DMS53 (cell line): ENCODE measurements around the gene PSAT1.
"Not testable (repeated sequence)": the region's sequence is repeated elsewhere in the genome, so short reads cannot be mapped to it uniquely, and the experiment has no call there.

Source experiments
- DNase-seq: peaks from one replicate; lab custom pipeline; 2025; lab: John Stamatoyannopoulos, UW

The PSAT1 gene

GRCh38 chr9:78296893-78297671, at the start of gene PSAT1:
Gene PSAT1, plus strand, starts transcription at chr9:78297125. Its CDS starts 86 bp downstream, at chr9:78297211.
- DNase-seq, result peak; percentile 97

DNA sequence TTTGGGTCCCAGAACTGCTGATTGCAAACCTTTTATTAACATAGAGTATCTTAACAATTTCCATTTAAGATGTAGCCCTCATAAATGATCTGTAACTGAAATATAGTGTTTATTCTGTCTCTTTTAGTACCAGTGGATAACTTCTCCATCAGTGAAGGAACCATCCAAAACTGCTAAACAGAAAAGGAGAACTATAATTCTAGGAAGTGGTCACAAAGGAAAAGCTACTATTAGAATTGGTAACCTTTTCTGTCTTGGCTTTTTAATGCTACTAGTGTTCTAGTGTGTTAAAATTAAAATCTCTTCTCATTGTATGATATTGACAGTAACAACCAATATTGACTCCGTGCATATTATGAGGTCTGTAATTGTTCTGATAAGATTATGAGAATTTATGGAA, 48.3 kb upstream of the PSAT1 start:
- no peak for DNase-seq

GRCh38 chr9:78249542-78249941, 47.4 kb upstream of the PSAT1 start:
- no peak for DNase-seq

GRCh38 chr9:78252616-78253015, 44.3 kb upstream of the PSAT1 start:
- no peak for DNase-seq

DNA sequence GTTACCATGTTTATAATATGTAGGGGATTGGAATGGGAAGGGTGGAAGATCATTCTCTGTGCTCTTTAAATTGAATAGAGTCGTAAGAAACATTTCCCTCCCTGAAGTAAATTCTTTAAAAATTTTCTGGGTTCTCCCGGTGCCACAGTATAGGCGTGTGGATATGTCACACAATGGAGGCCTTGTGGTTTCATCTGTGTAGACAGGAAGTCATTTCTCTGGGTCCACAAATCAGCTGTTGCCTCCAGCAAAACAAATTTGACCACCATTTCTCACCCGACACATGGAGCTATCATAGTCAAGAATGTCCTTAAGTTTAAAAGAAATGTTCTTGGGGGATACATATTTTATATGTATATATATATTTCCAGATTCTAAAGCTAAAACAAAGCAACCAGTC, 43.6 kb upstream of the PSAT1 start:
- no peak for DNase-seq

DNA sequence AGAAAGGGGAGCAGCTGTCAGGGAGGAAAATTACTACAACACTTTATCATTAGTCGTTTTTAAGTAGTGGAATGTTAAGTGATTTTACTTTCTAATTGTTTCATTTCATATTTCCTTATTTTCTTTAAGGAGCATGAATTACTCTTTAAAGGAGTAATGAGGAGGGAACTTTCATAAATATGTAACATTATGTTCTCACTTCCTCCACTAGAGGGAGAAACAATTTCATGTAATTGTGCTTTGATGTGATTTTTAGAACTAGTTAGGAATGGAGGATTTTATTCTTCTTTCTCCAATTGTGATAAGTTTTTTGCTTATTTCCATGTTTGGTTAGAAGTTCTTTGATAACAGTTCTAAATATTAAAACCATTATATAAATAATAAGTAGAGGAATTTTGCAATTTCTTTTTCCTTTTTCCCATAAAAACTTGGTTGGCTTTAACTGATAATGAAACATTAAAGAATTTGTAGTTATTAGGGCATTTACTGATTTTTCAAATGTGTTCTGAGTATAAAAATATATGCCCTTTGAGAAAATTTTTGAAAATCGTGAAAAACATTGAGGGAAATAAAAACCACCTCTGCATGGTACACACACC, 35.4 kb upstream of the PSAT1 start:
- peak; percentile 51 for DNase-seq

DNA sequence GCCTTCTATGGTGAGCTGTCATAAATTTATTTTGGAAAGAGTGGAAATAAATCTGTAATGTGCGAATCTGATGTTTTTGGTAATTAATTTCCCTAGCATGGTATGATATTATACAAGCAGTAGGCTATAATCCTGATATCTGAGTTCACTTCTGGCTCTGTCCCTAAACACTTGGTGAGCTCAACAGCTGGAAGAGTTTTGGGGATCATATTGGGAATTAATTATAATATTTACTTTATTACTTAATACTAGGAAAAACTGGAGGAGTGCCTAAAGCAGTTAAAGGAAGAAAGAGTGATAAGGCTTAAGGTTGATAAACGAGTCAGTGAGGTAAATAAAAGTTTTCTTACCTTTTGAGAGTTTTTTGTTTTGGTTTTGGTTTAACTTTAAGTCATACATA, 34.3 kb upstream of the PSAT1 start:
- DNase-seq, result no peak

DNA sequence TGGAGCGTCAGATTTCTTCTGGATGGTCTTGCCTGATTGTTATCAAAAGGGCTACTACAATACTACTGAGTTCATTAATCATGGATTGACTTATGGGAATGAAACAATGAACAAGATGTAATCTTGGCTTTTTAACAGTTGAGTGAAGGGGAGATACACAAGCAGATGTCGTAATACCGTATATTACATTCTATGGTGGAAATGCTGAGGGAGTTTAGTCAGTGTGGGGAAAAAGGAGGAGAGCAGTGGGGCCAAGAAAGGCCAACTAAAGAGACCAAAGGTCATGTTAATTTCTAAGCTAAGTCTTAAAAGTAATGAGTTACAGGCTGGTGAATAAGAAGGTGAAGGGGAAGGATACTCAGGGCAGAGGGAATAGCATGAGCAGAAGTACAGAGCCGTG, 29.0 kb upstream of the PSAT1 start:
- no peak for DNase-seq

DNA sequence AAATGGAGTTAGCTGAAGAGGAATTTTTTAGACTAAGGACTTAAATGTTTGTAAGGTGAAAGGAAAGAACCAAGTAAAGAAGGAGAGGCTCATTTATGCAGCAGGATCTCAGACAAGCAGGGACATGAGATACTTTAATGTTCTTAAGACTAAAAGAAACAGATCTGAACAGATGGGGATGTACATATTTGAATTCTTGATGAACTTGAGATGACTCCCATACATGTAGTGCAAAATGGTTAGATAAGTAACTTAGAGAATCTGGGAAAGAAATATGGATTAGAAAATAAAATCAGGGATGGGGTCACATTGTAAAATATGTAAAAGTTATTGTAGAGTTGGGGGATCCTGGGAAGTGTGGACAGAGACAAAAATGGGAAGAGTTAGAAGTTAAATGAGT, 27.1 kb upstream of the PSAT1 start:
- no peak for DNase-seq

- no peak for DNase-seq
Measured at GRCh38 chr9:78272307-78272706, 24.6 kb upstream of the PSAT1 start.

DNA sequence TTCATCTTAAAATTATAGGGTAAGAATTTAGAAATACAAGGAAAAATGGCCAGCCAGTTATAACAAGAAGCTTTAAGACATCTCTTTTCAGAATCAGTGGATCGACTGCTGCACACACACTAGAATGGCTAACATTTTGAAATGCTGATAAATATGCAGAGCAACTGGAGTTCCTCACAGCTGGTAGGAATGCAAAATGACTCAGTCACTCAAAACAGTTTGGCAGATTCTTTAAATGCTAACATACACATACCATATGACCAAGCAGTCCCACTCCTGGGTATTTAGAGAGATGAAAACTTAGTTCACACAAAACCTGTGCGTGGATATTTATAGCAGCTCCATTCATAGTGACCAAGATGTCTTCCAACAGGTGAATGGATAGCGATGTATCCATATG, 23.2 kb upstream of the PSAT1 start:
- no peak for DNase-seq

- DNase-seq, result no peak
Measured at GRCh38 chr9:78278177-78278777, 18.6 kb upstream of the PSAT1 start.

DNA sequence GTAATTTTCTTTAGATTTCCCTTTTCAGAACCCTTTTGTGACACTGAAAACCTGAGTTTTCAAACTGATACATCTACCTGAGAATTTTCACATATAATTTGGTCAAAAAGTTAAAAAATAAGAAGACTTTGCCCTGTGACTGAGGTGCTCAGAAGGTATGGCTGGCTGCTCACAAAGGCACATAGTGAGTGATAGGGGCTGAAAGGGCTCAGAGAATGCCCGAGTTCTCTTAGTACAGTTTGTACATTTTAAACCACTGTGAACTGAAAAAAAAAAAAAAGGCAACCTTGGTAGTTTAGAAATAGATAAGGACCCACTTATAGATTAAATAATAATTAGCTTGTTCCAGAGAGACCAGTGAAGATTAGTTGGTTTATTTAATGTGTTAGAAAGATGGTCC, 18.1 kb upstream of the PSAT1 start:
- DNase-seq, result no peak

DNA sequence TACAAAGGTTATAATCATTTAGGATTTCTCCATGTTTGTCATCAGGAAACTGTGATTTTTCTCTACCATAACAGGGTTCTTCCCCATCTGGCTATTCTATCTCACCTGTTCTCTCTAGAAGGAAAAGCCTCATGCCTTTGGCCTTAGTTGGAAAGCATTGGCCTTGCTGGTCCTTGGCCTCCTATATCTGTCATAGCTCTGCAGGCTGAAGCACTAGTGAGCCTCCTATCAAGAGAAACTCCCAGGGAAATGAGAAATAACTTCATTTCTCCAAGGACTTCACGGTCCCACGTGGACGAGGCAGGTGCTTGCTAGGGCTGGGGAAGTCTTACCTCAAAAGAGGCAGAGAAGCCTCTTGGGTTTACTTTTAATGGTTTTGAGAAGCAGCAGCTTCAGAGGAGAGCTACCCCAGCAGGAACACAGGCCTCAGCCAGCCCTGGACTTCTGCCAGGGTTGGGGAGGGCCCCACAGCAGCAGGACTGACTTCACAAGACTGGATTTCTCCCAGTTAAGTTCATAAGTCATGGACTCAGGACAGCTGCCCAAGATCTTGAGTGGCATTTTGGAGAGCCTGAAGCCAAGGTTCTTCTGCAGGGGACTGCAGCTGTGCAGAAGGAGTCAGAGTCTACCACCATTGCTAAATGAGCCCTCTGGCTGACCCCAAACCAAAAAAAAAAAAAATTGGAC, 15.8 kb upstream of the PSAT1 start:
- peak; percentile 1 for DNase-seq

DNA sequence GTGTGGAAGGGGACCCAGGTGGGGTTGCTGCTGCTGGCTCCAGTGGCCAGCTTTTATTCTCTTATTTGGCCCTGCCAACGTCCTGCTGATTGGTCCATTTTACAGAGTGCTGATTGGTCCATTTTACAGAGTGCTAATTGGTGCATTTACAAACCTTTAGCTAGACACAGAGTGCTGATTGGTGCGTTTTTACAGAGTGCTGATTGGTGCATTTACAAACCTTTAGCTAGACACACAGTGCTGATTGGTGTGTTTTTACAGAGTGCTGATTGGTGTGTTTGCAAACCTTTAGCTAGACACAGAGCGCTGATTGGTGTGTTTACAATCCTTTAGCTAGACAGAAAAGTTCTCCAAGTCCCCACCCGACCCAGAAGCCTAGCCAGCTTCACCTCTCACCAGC, 12.7 kb upstream of the PSAT1 start:
- not testable (repeated sequence) for DNase-seq

- DNase-seq, result no peak
Measured at GRCh38 chr9:78286125-78286524, 10.8 kb upstream of the PSAT1 start.

- DNase-seq, result no peak
Measured at GRCh38 chr9:78286946-78287388, 10.0 kb upstream of the PSAT1 start.

- DNase-seq, result no peak
Measured at GRCh38 chr9:78288214-78288892, 8.6 kb upstream of the PSAT1 start.

- DNase-seq, result no peak
Measured at GRCh38 chr9:78289474-78289873, 7.5 kb upstream of the PSAT1 start.

- DNase-seq, result peak; percentile 22
Measured at GRCh38 chr9:78291240-78291925, 5.5 kb upstream of the PSAT1 start.

DNA sequence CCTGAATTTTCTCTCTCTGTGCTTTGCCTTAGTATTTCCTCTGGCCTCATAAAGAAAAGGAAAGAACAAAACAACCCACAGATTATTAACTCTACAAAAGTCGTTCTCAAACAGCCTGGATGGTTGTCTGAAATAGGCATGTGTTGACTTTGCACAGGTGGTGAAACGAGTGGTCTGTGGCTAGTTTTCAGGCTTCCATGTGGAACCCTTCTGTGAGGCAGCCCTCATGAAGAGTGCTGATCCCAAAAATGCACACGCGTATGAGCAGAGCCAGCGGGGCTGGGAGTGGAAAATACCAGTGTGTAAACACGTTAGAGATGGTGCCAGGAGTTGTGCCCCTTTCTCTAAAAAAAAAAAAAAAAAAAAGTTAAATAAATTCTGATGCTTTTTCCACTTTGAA, 4.9 kb upstream of the PSAT1 start:
- DNase-seq, result peak; percentile 14
